OCI-M2 (cell line): ENCODE measurements around the gene AP4S1.
"Not testable (repeated sequence)": the region's sequence is repeated elsewhere in the genome, so short reads cannot be mapped to it uniquely, and the experiment has no call there.

Experiments
- DNase-seq: peaks from one replicate; lab custom pipeline; 2025; ENCODE audit not compliant: unreplicated experiment; lab: John Stamatoyannopoulos, UW

AP4S1 gene

DNA sequence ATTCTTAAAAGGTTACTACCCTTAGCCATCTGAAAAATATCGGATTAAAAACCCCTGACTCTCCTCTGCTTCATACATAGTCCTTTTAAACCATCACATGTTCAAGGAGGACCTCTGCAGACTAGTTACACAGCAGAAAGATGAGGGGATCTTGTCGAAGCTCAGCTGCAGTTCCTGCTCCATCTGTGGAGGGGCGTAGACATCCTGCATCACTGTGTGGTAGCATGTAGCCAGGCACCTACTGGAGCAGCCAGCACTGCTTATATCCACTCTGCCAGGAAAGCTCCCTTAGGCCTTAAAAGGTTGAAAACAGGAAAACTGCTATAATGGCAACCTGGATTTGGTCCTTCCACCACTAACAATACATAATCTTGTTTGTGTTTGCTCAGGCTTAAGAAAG, 58.3 kb downstream of the AP4S1 start:
- DNase-seq, result no peak

DNA sequence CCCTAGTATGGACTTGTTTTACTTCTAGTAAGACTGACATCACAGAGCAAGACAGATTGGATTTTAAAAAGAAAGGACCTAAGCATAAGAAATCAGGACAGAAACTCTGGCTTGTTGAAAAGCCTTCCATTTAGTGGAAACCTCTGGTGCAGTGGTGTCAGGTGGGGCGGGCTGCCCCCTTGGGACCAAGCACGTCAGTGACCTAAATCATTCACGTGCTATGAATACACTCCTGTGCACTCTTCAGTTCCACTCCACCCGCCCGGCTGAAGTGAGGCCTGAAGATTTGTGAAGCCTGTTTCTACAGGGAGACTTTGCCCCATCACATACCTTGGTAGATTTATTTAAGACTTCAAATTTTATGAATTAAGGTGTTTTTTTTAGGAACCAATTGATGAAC, 58.9 kb downstream of the AP4S1 start:
- DNase-seq, result no peak

DNA sequence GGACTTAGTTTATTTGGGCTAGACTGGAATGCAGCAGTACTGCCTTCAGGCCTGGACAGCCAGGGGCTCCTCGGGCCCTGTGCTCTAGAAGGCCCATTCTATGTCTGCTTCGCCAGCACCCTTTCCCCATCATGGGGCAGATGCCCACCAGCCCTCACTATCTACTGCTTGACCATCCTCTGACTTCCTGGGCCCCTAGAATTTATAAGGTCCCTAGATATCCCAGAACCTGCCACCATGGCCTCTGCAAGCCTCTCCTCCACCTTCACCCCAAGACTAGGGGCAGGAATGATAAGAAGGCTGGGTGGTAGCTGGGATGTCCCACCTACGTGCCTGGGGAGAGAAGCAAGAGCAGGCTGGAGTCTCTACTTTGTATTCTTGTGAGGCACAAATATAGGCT, 59.6 kb downstream of the AP4S1 start:
- no peak for DNase-seq

DNA sequence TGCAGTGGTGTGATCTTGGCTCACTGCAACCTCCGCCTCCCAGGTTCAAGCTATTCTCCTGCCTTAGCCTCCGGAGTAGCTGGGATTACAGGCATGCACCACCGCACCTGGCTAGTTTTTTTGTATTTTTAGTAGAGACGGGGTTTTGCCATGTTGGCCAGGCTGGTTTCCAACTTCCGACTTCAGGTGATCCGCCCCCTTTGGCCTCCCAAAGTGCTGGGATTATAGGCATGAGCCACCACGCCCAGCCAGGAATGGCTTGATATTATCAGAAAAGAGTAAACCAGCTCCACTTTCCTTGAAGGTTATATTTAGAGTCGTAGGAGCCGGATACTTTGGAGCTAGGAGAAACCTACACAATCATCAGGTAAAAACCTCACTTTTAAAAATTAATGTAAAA, 61.0 kb downstream of the AP4S1 start:
- DNase-seq, result not testable (repeated sequence)

DNA sequence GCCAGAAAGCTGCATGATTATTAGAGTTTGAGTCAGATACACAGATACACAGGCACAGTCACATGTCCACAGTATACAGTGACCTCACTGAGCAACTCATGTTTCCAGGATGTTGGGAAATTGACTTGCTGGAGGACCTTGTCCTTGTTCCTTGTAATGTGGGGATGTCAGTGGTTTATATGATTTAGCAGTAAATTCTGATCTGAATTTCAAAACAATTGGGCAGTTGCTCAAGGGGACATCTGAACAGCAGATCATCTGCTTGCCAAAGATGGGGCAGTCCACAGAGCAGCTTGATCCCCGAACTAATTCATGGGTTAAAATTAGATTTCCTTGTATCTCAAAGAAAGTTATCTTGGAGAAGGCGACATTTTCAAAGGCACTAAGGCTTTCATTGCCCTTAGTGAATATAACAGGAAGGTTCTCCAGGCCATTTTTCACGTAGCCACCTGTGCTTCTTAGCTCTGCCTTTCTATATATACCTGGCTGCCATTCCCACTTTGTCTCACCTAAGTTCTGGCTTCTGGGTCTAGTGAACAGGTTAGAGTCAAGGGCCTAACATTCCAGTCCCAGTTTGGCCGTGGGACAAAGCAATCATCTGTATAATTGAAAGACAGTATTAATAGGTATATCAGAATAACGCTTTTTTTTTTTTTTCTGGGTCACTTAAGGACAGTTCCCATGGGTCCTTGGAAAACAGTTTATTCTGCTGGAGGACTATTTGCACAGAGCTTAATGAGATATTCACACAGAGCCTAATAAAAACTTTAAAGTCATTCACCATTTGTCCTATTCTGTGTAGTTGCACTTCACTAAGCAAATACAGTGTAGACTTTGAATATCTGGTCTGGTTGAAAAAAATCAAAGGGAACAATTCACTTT, 65.7 kb downstream of the AP4S1 start:
- no peak for DNase-seq

DNA sequence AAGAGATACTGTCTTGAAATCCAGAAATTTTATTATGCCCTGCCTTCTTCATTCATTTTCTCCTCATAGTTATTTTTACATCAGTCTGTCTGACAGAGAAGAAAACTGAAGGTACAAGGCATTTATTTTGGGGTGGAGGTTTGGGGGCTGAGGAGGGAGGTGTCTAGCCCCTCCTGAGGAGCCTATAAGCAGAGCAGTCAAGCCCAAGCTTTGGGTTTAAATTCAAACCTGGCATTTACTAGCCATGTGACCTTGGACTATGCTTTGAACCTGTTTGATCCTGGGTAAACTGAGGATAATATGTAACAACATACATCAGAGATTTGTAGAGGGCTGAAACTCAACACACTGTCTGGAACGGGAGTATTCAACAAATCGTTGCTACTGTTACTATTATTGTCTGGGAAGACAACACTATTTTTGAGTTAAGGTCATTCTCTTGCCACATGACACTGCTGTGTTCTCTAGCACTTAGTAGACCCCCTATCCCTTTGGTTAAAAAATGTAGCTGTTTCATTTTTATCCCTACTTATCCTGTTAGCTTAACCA, 66.8 kb downstream of the AP4S1 start:
- DNase-seq, result no peak

DNA sequence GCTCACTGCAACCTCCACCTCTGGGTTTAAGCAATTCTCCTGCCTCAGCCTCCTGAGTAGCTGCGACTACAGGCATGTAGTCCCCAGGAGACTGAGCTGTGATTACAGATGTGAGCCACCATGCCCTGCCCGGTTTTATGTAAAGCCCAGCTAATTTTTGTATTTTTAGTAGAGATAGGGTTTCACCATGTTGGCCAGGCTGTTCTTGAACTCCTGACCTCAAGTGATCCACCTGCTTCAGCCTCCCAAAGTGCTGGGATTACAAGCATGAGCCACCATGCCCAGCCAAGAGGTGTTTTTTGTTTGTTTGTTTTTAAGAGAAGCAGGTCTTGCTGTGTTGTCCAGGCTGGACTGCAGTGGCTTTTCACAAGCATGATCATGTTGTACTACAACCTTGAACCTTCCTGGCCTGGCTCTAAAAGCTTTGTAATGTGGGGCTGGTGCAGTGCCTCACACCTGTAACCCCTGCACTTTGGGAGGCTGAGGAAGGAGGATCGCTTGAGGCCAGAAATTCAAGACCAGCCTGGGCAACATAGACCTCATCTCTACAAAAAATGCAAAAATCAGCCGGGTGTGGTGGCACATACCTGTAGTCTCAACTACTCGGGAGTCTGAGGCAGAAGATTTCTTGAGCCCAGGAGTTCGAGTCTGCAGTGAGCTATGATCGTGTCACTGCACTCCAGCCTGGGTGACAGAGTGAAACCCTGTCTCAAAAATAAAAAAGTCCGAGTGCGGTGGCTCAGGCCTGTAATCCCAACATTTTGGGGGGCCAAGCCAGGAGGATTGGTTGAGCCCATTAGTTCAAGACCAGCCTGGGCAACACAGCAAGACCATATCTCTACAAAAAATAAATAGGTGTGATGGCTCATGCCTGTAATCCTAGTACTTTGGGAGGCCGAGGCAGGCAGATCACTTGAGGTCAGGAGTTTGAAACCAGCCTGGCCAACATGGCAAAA, 68.7 kb downstream of the AP4S1 start:
- not testable (repeated sequence) for DNase-seq

DNA sequence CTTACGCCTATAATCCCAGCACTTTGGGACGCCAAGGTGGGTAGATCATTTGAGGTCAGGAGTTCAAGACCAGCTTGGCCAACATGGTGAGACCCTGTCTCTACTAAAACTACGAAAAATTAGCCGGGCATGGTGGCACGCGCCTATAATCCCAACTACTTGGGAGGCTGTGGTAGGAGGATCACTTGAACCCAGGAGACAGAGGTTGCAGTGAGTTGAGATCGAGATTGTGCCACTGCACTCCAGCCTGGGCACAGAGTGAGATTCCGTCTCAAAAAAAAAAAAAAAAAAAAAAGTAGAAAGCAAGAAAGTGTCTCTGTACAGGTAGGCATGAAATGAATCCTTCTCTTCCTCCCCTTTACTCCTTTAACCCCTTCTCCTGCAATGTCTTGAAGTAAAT, 70.4 kb downstream of the AP4S1 start:
- not testable (repeated sequence) for DNase-seq

DNA sequence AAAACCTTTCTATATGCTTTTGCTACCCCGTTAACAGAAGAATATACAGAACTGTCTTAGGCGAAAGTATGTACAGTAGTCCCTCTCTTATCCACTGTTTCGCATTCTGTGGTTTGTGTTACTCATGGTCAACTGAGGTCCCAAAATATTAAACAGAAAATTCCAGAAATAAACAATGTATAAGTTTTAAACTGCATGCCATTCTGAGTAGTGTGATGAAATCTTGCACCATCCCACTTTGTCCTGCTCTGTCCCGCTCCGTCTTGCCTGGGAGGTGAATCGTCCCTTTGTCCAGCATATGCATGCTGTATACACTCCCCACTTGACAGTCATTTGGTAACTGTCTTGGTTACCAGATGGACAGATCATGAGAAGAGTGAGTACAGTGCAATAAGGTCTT, 70.8 kb downstream of the AP4S1 start:
- no peak for DNase-seq

DNA sequence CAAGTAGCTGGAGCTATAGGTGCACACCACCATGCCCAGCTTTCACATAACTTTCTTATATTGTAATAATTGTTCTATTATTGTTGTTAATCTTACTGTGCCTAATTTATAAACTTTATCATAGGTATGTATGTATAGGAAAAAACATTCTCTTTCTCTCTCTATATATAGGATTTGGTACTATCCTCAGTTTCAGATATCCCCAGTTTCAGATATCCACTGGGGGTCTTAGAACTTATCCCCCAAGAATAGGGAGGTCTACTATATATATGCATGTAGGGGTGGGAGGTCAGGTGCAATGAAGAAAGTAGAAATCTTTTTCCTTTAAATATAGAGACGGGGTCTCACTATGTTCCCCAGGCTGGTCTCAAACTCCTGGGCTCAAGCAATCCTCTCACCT, 71.6 kb downstream of the AP4S1 start:
- no peak for DNase-seq

DNA sequence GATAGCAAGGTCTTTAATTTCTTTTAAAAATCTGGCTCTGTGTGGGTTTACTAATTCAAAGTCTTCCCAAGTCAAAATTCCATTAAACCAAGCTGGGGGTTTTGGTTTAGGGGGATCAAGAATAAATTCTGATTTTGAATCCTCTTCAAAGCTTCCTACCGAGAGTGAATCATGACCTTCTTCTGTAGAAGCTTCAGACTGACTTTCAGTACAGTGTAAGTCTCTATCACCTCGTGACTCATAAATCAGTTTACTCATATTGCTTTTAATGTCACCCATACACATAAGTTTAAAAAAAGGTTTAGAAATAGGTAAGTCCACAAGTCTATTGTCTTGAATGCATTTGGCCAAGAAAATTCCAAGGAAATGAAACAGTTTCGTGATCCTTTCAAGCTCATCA, 81.3 kb downstream of the AP4S1 start:
- no peak for DNase-seq

DNA sequence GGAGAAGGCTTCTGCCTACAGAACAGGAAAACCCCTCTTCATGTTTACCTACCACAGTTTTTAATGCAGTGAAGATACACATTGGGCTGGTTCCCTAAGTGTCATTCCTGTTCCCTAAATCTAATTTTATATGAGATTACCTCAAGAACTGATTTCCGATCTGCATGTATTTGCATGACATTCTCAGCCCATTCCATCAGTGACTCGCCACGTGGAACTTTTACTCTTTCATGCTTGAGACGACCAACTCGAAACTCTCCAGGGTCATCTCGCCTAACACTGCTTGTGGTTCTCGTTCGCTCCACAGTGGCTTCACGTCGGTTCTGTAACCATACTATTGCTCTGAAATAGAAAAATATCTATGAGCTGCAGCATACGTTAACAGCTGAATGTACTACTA, 83.8 kb downstream of the AP4S1 start:
- no peak for DNase-seq

DNA sequence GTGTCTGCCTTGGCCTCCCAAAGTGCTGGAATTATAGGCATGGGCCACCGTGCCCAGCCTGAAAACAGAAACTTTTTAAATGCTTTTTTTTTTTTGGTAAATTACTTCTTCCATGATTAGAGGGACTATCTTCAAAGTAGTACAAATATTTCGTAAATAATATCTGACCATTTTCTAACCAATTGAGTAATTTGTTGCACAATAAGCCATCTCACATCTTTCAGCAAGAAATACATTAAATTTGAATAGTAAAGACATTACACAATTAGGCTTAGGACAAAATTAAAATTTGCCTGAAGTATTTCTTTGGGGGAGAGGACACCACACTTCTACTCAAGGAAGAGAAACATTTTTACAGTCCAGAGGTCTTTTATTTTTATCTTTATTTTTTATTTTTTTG, 85.4 kb downstream of the AP4S1 start:
- no peak for DNase-seq

DNA sequence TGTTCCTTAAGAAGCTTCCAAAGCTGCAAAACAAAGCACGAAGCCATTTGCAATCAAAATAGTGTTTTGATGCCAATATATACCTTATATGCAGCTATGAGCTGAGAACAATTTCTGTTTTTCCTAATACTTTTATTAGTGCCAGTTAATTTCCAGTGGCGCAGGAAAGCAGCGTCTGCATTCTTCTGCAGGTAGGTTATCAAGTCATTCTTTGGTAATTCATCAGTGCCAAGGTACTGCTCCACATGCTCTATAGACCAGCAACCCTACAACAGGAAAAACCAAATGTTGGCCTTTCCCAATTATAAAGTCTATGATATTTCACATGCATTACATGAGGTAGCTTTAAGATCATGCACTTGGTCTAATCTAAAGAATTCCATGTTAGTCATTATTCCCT, 88.3 kb downstream of the AP4S1 start:
- DNase-seq, result no peak

DNA sequence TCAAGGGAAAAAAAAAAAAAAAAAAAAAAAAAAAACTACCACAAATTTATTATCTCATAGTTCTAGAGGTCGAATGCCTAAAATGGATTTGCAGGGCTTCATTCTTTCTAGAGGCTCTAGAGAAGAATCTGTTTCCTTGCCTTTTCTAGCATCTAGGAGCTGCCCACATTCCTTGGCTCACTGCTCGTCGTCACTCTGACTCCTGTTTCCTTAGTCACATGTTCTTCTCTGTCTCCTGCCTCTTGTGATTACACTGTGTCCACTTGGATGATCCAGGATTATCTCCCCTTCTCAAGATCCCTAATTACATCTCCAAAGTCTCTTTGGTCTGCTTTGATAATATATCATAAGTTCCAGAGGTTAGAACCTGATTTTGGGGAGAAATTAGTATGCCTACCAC, 93.4 kb downstream of the AP4S1 start:
- DNase-seq, result no peak

DNA sequence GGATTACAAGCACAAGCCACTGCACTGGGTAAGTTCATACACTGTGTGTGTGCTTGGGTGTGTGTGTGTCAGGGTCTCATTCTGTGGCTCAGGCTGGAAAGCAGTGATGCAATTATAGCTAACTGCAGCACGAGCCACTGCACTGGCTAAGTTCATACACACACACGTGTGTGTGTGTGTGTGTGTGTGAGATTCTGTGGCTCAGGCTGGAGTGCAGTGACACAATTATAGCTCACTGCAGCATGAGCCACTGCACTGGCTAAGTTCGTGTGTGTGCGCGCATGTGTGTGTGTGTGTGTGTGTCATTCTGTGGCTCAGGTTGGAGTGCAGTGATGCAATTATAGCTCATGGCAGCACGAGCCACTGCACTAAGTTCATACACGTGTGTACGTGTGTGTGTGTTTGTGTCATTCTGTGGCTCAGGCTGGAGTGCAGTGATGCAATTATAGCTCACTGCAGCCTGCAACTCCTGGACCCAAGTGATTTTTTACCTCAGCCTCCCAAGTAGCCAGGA, 96.7 kb downstream of the AP4S1 start:
- no peak for DNase-seq

DNA sequence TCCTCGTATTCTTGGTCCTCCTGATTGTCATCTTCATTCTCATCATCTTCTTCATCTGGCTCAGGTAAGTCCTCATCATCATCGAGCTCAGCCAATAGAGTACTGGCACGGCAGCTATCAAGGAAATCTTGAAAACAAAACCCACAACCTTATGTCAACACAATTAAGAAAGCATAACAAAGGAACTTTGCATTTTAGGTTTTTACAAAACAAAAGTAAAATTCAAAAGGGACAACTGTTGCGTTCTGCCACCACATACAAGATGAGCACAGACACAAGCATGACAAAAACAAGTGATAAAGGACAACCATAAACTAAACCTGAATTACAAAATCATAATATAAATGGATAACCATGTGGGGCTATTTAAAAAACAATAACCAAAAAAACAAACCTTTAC, 97.5 kb downstream of the AP4S1 start:
- no peak for DNase-seq

DNA sequence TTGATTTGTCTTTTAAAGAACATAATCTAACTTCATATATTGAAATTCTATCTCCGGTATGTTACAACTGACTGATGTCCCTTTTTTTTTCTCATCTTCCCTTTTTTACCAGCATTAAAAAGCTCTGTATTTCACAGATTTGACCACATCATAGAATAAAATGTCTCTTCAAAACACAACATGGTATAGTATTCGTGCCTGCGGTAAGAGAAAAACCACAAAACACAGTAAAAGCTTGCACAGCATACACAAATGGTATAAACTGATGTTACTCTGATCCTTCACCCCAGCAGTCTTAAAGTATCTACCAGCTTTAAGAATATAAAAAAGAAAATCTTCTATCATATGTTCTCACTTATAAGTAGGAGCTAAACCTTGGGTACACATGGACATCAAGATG, 98.7 kb downstream of the AP4S1 start:
- no peak for DNase-seq

DNA sequence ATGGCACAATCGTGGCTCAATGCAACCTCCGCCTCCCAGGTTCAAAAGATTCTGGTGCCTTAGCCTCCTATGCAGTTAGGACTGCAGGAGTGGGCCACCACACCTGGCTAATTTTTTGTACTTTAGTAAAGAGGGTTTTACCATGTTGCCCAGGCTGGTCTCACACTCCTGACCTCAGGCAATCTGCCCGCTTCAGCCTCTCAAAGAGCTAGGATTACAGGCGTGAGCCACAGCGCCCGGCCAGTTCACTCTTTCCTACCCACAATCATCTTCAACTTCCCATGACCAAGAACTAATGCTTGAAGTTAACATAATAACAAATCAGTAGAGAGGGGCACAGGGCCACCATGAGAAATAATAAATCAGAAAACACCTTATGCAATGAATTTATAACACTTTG, 99.8 kb downstream of the AP4S1 start:
- DNase-seq, result no peak

DNA sequence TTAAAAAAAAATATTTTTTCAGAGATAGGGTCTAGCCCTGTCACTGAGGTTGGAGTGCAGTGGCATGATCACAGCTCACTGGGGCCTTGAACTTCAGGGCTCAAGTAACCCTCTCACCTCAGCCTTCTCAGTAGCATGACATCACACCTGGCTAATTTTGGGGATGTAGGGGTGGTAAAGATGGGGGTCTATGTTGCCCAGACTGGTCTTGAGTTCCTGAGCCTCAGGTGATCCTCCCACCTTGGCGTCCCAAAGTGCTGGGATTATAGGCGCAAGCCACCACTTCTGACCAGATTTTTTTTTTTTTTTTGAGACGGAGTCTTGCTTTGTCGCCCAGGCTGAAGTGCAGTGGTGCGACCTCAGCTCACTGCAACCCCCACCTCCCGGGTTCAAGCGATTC, 101.2 kb downstream of the AP4S1 start:
- DNase-seq, result no peak

DNA sequence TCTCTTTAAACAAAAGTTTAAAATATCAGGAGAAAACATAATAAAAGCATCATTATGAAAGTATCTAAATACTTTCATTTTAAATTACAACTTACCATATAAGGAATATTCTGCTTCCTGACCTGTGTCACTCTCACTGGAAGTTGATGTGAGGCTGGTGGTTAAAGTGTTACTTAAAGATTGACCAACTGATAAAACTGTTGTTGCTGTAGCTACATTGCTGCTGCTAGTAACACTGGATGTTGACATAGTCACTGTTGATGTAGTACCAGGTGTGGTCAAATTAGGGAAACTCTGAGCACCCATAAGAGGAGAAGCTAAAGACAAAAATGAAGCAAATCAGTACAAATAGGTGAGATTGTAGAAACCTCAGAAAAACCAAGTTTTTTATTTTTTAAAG, 102.2 kb downstream of the AP4S1 start:
- DNase-seq, result no peak
